CD8-positive, alpha-beta memory T cell (primary cell): ENCODE results near the gene KDSR. TPM values are rescaled to one million over a fixed set of nuclear protein-coding genes. Genes with fewer than 3 reads are reported as not detected.

Experiments used
- CTCF ChIA-PET: fragments of 350-600 bp; sonication (Branson Sonifier 250); formaldehyde crosslinking; loops from one replicate; lab custom pipeline; 2021; ENCODE audit warnings: antibody characterized with exemption; lab: Charles Lee
- POLR2A ChIA-PET: fragments of 350-600 bp; sonication (Branson Sonifier 250); formaldehyde crosslinking; loops from one replicate; lab custom pipeline; 2021; ENCODE audit warnings: antibody characterized with exemption; lab: Charles Lee
- DNase-seq, 5 donors: peaks; one replicate each; pipeline versions ENCODE4 v3.0.0 to v3.0.0-alpha.2; 2020 to 2022; ENCODE audit warnings: mixed read lengths in 1 of 5
- H3K27ac ChIP-seq: one replicate; pipeline ENCODE4 v1.7.0; 2013; ENCODE audit warnings: low read depth, mild to moderate bottlenecking, low read length, moderate library complexity
- H3K27me3 ChIP-seq: 2 replicates; pipeline ENCODE4 v1.7.0; 2013; ENCODE audit warnings: low read length, mild to moderate bottlenecking; ENCODE audit not compliant: insufficient read depth, poor library complexity, severe bottlenecking
- H3K36me3 ChIP-seq: 2 replicates; pipeline ENCODE4 v1.7.0; 2013; ENCODE audit warnings: mild to moderate bottlenecking, low read length, moderate library complexity; ENCODE audit not compliant: insufficient read depth
- H3K4me1 ChIP-seq: 2 replicates; pipeline ENCODE4 v1.7.0; 2013; ENCODE audit warnings: mild to moderate bottlenecking, low read length, moderate library complexity; ENCODE audit not compliant: insufficient read depth
- H3K4me3 ChIP-seq: 2 replicates; pipeline ENCODE4 v1.7.0; 2013; ENCODE audit warnings: mild to moderate bottlenecking, low read length
- H3K9me3 ChIP-seq: 2 replicates; pipeline ENCODE4 v1.7.0; 2013; ENCODE audit warnings: mild to moderate bottlenecking, low read length
- H3K27ac Mint-ChIP-seq, 8 donors: one replicate each; pipeline ENCODE4 v1.8.0; 2020 to 2021; ENCODE audit warnings: mixed read lengths in 8 of 8, mild to moderate bottlenecking in 6 of 8, inconsistent platforms in 3 of 8, moderate library complexity in 3 of 8
- H3K27me3 Mint-ChIP-seq, 2 donors: one replicate each; pipeline ENCODE4 v1.8.0; 2020 to 2021; ENCODE audit warnings: mixed read lengths in 2 of 2, mild to moderate bottlenecking in 1 of 2, moderate library complexity in 1 of 2
- H3K36me3 Mint-ChIP-seq, 3 donors: one replicate each; pipeline ENCODE4 v1.8.0; 2020 to 2021; ENCODE audit warnings: mixed read lengths in 3 of 3, inconsistent platforms in 1 of 3, mild to moderate bottlenecking in 1 of 3
- H3K4me1 Mint-ChIP-seq, 3 donors: one replicate each; pipeline ENCODE4 v1.8.0; 2020 to 2021; ENCODE audit warnings: mixed read lengths in 3 of 3, inconsistent platforms in 1 of 3, mild to moderate bottlenecking in 1 of 3
- H3K4me3 Mint-ChIP-seq, 7 donors: one replicate each; pipeline ENCODE4 v1.8.0; 2020 to 2021; ENCODE audit warnings: mixed read lengths in 7 of 7, mild to moderate bottlenecking in 6 of 7, moderate library complexity in 4 of 7, inconsistent platforms in 2 of 7
- H3K9me3 Mint-ChIP-seq, 5 donors: one replicate each; pipeline ENCODE4 v1.8.0; 2020 to 2022; ENCODE audit warnings: mixed read lengths in 5 of 5, mild to moderate bottlenecking in 3 of 5, moderate library complexity in 2 of 5, inconsistent platforms in 1 of 5
- polyA plus RNA-seq: library from polyadenylated mRNA; unstranded; fragments of 300-500 nt; fragmentation: Illumina TruSeq; gene quantifications from one replicate; pipeline ENCODE4 v1.2.3, GENCODE V29; 2021
- total RNA-seq, 2 experiments: library from RNA; stranded (reverse); gene quantifications; one replicate each; pipeline ENCODE4 v1.2.3, GENCODE V29; 2021

The KDSR gene
- total and polyA plus RNA-seq, 3 experiments from 2014 or later, result 52.1 to 103 (median 55.3) TPM

- Mint-ChIP-seq H3K27me3 (no peaks in the 10 kb centered on the region), H3K4me3 (peak overlapping the region in 1 of 7 donors; percentile 21), H3K4me1 (peaks cover 25 to 36% (median 33%) of the 10 kb centered on the region in 3 donors), H3K27ac (peak overlapping the region in 4 of 8 donors; percentile 24 to 68 (median 46)), H3K9me3 (no peaks in the 10 kb centered on the region), H3K36me3 (peaks cover 8 to 42% (median 11%) of the 10 kb centered on the region in 3 donors)
- ChIA-PET CTCF (interaction anchor here (1.4 to 6.7 kb wide), 2 partner anchors 34 to 129 kb away, joined by 7 to 25 read pairs; partner anchors contain the start of gene BCL2), POLR2A (interaction anchor here (0.7 kb wide), 1 partner anchor 16 kb away, joined by 3 read pairs; no protein-coding TSS in a partner anchor)
- Histone ChIP-seq H3K36me3 (peaks cover 10% of the 10 kb centered on the region), H3K4me1 (peaks cover 68% of the 10 kb centered on the region), H3K9me3 (no peaks in the 10 kb centered on the region), H3K27ac (no peak overlapping the region), H3K27me3 (no peaks in the 10 kb centered on the region), H3K4me3 (no peak overlapping the region)
- no peak for DNase-seq
These were observed 82.7 kb downstream of the KDSR start for GRCh38 chr18:63284173-63284799.

- Histone ChIP-seq H3K27me3 (no peaks in the 10 kb centered on the region), H3K9me3 (no peaks in the 10 kb centered on the region), H3K36me3 (peaks cover 10% of the 10 kb centered on the region), H3K4me1 (peaks cover 67% of the 10 kb centered on the region), H3K27ac (no peak overlapping the region), H3K4me3 (no peak overlapping the region)
- Mint-ChIP-seq H3K4me3 (peak overlapping the region in 1 of 7 donors; percentile 32), H3K4me1 (peaks cover 29 to 43% (median 41%) of the 10 kb centered on the region in 3 donors), H3K27ac (peak overlapping the region in 2 of 8 donors; percentile 18 to 62), H3K36me3 (peaks cover 10 to 44% (median 14%) of the 10 kb centered on the region in 3 donors), H3K9me3 (no peaks in the 10 kb centered on the region), H3K27me3 (no peaks in the 10 kb centered on the region)
- CTCF ChIA-PET, result interaction anchor here (6.7 kb wide), 1 partner anchor 35 kb away, joined by 25 read pairs; the partner anchor contains the start of gene BCL2
- no peak for DNase-seq
- POLR2A ChIA-PET, result interaction anchor here (1.6 kb wide), 1 partner anchor 9 kb away, joined by 5 read pairs; no protein-coding TSS in a partner anchor
These were observed 83.5 kb downstream of the KDSR start for GRCh38 chr18:63283305-63284094.

GRCh38 chr18:63282793-63283192, 84.2 kb downstream of the KDSR start:
- no peak overlapping the region for H3K27ac Mint-ChIP-seq
- Histone ChIP-seq H3K4me1 (peaks cover 67% of the 10 kb centered on the region), H3K36me3 (peaks cover 10% of the 10 kb centered on the region), H3K4me3 (no peak overlapping the region), H3K27me3 (no peaks in the 10 kb centered on the region), H3K27ac (no peak overlapping the region), H3K9me3 (no peaks in the 10 kb centered on the region)
- ChIA-PET POLR2A (interaction anchor here (1.6 kb wide), 1 partner anchor 10 kb away, joined by 5 read pairs; no protein-coding TSS in a partner anchor), CTCF (interaction anchor here (1.1 to 2.2 kb wide), 2 partner anchors 15 to 128 kb away, joined by 4 to 6 read pairs; no protein-coding TSS in a partner anchor)
- no peaks in the 10 kb centered on the region for H3K27me3 Mint-ChIP-seq
- peaks cover 36 to 50% (median 48%) of the 10 kb centered on the region in 3 donors for H3K4me1 Mint-ChIP-seq
- DNase-seq, result no peak
- H3K36me3 Mint-ChIP-seq, result peaks cover 16 to 47% (median 17%) of the 10 kb centered on the region in 3 donors
- no peak overlapping the region for H3K4me3 Mint-ChIP-seq
- no peaks in the 10 kb centered on the region for H3K9me3 Mint-ChIP-seq

Other genes starting within 250 kb of the KDSR start
- gene BCL2, start 47.4 kb downstream of the KDSR start, total RNA-seq, result 10 to 100 TPM; 58.9 to 60.5 TPM
- 29.8 TPM for gene BCL2, start 47.4 kb downstream of the KDSR start, polyA plus RNA-seq
- 10 to 100 TPM; 60.8 to 61.9 TPM for gene VPS4B, start 55.3 kb upstream of the KDSR start, total RNA-seq
- gene VPS4B, start 55.3 kb upstream of the KDSR start, polyA plus RNA-seq, result 74.5 TPM
- gene SERPINB5, start 109.8 kb upstream of the KDSR start, total RNA-seq, result not detected
- gene SERPINB5, start 109.8 kb upstream of the KDSR start, polyA plus RNA-seq, result not detected
- gene SERPINB12, start 175.2 kb upstream of the KDSR start, total RNA-seq, result not detected
- not detected for gene SERPINB12, start 175.2 kb upstream of the KDSR start, polyA plus RNA-seq
- not detected for gene SERPINB13, start 220.1 kb upstream of the KDSR start, total RNA-seq
- not detected for gene SERPINB13, start 220.1 kb upstream of the KDSR start, polyA plus RNA-seq